OCI-LY1 (cell line): ENCODE results near the gene MAST4.

ENCODE experiments used
- EZH2 ChIP-seq: fragments of 200-600 bp; sonication (generic), shearing (Covaris generic); IDR thresholded peaks from 2 replicates; pipeline ENCODE4 v1.8.0; 2017; ENCODE audit warnings: borderline replicate concordance, mixed run types, mild to moderate bottlenecking, antibody characterized with exemption, low read length, moderate library complexity, mixed read lengths
- TF ChIP-seq, protein P1 (sequence below): fragments of 200-600 bp; sonication (generic), shearing (Covaris generic); IDR thresholded peaks from 2 replicates; pipeline ENCODE4 v1.5.1; 2017; ENCODE audit warnings: mild to moderate bottlenecking, antibody characterized with exemption, low read length, moderate library complexity, mixed read lengths

DNA sequence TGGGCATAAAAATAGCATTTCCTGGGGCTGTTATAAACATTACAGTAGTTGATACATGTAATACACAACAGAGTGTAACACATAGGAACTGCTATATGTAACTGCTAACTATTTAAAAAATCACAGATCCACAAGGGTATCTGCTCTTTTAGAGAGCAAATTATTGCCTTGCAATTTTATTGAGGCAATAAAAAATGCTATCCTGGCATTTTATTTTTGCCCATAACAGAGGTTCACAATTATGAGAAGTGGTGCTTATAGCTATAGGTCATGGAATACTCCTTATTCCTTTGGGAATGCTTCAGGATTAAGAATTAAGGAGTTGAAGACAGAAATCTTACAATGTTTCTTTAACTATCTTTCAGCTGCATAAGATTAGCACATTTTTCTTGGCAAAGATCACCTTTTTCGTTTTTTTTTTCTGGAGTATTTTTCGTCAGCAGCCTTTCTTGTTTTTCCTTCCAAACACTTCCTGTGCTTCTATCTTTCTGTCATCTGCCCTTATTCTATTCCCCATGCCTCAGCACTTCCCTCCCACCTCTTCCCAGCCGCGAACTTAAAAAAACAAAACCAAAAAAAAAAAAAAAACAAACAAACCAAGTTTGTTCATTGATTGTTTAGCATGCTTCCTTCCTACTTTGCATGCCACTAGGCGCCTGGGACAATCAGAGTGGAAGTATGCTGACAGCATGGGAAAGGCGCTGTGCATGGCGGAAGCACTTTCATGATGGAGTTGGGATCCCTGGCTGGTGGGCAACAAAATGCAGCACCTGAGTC, 264.2 kb downstream of the MAST4 start:
- TF ChIP-seq, protein P1, sequence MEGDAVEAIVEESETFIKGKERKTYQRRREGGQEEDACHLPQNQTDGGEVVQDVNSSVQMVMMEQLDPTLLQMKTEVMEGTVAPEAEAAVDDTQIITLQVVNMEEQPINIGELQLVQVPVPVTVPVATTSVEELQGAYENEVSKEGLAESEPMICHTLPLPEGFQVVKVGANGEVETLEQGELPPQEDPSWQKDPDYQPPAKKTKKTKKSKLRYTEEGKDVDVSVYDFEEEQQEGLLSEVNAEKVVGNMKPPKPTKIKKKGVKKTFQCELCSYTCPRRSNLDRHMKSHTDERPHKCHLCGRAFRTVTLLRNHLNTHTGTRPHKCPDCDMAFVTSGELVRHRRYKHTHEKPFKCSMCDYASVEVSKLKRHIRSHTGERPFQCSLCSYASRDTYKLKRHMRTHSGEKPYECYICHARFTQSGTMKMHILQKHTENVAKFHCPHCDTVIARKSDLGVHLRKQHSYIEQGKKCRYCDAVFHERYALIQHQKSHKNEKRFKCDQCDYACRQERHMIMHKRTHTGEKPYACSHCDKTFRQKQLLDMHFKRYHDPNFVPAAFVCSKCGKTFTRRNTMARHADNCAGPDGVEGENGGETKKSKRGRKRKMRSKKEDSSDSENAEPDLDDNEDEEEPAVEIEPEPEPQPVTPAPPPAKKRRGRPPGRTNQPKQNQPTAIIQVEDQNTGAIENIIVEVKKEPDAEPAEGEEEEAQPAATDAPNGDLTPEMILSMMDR, result no peak
- TF ChIP-seq EZH2, result no peak
